GM18907 (cell line): ENCODE data around the gene SPTY2D1.
"Not testable (repeated sequence)": the region's sequence is repeated elsewhere in the genome, so short reads cannot be mapped to it uniquely, and the experiment has no call there.

Experiments
- ATAC-seq: cut with Tn5 transposase; IDR thresholded peaks from one replicate; pipeline ENCODE4 v1.9.1; 2021; ENCODE audit warnings: mild to moderate bottlenecking, moderate library complexity; ENCODE audit not compliant: unreplicated experiment

SPTY2D1 gene

DNA sequence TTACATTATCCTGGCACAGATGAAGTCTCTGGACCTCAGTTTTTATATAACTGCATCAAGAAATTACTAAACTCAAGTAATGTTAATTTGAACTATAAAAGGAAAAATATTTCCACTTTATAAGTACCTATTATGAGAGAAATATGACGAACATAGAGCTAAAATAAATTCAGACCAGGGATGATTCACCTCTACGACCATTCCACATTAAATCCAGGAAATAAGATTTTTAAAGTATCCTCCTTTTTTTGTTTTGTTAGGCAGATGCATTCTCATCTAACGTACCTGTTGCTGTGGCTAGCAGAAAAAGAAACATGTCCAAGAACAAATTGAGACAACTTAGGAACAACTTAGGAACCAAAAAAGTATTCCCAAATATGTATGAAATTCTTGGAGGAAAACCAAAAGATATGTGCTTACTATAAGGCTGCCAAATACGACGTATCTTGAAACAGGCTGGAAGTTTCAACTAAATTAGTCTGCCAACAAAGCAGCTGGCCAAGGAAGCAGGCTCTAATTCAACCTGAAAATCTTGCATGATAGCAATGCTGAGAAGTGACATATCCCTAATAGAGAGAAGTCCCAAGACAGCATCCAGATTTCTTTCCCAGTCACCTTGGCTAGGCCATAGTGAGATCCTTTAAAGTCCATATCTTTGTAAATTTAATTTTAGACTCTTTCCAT lies 15.7 kb downstream of the SPTY2D1 start:
- no peak for ATAC-seq

DNA sequence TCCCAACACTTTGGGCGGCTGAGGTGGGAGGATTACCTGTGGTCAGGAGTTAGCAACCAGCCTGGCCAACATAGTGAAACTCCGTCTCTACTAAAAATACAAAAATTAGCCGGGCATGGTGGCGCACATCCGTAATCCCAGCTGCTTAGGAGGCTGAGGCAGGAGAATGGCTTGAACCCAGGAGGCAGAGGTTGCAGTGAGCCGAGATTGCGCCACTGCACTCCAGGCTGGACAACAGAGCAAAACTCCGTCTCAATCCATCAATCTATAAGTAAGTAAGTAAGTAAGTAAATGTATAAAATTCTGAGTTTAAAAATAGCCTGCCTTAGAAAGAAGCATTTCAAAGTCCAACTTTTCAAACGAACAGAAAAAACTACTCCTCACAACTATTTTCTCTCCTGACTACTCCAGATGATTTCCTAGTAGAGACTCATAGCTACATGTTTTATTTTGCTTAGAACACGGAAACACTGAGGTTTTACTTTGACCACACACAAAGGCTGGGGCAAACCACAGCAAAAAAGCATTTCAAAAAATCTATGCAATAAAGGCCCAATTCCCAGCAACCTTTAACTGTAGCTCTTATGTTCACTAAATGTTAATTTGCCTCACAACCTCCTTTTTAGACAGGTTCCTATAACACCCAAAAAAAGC lies 16.3 kb downstream of the SPTY2D1 start:
- ATAC-seq, result no peak

DNA sequence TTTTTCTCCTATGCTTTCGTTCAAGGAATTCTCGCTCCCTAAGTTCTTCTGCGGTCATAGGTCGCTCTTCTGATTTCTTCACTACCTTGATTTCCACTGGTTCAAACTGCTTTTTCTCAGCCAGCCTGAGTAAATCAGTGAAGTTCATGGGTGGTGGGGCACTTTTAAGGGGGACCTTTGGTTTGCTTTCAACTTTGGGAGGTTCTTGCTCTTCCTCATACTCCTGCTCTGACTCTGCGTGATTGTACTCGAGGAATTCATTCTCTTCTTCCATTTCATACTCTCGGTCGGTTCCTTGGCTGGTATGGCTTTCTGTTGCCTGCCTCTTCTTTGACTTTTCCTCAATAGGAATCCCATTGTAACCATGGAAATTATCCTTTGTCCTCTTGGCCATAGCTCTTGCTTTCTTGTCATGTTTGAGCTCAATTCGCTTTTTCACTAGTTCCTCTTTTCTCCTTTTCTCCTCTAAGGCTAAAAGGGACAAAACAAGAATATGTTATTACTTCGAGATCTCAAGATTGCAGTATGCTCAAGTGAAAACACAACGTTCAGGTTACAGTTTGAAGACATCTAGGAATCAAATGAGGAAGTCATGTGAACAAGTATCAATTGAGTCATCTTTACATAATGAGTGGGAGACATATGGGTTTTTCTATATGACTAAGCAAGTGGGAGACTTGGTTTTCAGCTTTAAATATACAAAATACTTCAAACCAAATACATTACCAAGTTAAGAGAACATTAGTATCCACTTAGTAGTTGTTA lies 18.3 kb downstream of the SPTY2D1 start:
- peak; percentile 85 for ATAC-seq

DNA sequence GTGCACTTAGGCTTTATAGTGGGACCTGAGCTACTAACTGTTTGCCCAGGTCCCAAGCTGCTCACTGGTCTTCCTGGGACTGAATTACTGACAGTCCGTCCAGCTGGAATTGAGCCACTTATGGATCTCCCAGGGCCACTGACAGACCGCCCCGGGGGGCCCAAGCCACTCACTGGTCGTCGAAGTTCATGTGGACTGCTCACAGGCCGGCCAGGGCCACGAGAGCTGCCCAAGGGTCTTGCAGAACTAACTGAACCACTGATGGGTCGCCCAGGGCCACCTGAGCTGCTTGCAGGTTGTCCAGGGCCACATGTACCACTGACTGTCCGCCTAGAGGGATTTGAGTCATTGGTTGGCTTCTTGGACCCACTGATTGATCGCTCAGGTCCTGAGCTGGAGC lies 19.5 kb downstream of the SPTY2D1 start:
- ATAC-seq, result no peak

DNA sequence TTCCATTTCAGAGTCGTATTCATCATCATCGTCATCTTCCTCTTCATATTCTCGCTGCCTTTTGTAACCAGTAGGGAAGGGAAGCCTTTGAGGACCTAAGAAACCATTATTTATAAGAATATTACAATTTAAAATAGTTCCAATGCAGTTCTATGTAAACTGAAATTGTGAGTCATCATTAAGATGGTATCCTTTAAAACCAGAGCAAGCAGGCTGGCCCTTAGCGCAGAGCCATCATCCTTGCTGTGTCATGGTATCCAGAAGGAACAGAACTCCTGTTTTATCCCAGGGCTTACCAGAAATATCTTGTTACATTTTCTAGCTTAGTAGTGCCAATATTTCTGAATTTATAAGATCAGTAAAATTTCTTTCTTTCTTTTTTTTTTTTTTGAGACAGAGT lies 21.7 kb downstream of the SPTY2D1 start:
- no peak for ATAC-seq

DNA sequence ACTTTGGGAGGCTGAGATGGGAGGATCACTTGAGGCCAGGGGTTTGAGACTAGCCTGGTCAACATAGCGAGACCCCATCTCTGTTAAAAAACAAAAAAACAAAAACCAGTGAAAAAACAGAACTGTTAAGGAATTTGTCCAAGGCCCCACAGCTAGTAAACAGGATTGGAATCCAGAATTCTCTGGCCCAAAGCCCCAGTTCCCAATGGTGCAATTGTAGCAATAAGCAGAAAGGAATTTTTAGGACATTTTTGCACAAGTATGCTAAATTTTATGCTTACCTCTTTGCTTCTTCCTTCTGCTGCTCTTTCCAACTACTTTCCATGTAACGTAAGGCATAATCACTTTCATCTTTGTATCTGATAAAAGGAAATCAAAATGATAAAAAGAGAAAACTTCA lies 22.9 kb downstream of the SPTY2D1 start:
- ATAC-seq, result no peak

DNA sequence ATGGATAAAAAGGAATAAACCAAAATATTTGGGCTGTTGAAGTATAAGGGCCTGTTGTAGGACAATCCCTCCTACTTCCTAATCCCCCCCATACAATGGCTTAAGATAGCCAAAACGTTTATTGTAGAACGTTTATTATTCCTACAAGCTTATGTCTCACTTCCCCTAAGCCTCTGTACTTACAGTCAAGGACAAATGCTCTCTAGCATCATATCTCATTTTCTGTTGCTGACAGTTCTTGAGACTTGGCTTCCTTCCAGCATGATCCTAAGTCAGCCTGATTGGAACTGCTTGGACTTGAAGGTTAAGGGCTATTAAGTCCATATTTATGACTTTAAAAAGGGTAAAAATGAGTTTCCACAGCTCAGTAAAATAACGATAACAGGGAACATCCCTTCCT lies 25.8 kb downstream of the SPTY2D1 start:
- ATAC-seq, result no peak

DNA sequence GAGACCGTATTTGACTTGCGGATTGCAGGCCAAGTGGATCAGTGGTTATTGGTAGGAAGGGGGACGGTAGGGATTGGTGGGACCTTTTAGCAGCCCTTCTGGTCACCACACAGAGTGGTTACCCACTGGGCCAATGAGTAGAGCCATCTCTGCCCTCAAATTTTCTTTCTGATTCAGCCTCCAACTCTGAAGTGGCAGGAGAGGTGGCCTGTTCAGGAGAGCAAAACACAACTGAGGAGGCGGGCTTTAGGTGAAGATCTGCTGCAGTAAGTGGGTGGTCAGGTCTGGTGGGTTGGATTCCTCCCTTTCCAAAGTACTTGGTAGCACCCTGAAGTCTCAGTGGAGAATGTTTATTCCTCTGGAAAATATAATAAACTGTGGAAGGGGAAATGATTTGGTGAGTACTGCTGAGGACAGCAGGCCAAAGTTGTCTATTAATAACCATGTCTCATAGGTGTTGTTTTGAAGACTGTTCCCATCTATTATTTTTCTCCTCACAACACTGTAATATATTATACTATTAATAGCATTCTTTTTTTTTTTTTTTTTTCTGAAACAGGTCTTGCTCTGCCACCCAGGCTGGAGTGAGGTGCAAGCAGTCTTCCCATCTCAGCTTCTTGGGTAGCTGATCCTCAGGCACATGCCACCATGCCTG lies 33.1 kb downstream of the SPTY2D1 start:
- no peak for ATAC-seq

DNA sequence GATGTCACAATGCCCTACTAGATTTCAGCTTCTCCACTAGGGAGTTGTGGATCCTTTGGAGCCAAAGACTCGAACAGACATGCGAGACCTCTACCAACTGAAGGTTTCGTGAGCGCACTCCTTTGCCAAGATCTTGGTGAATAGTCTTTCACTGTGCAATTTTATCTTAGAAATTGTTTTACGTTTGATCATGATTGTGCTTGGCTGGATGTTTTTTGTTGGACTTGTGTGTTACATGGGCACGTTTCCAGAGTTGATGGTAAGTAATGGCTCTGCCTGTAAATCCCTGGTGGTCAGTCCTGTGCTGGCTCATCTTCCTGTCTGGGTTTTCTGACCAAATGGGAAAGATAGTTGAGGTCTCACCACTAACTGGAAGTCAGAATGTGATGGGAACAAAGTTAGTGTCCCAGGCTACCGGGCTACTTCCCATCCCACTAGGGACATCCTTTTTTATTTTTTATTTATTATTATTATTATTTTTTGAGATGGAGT lies 34.4 kb downstream of the SPTY2D1 start, which contains the start of gene MISFA:
MISFA (plus strand) TSS at position 51 of the 492 bp plus-strand sequence; CDS start at position 191, 140 bp downstream.
- no peak for ATAC-seq

DNA sequence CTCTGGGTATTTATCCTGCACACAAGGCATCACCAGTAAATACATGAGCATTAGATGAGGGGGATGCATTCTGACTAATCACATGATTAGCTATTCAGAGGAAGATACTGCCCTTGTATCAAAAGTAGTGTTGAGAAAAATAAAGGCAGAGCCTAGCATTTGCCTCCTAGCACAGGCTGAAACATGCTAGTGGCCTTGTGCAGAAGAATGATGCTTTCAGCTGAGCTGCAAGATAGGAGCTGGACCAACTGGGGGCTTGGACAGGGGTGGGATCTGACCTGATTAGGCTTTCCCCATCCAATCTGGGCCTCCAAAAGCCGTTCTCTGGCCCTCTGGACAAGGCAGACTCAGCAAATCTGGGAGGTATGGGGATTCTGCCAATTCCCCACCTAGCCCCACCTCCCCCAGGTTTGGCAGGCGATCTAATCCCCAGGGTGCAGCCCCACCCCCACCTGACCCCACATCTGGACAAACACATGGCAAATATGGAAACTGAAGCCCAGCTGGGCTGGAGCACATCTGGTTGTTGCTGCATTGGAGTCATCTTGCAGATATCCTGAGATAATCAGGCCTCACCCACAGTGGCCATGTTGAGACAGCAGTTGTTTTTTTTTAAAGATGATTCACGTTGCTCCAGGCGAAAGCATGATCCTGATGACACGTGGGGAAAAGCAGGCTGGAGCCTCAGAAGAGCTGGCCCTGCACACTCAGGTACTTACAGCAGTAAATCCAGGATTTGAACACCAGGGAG lies 39.0 kb downstream of the SPTY2D1 start:
- ATAC-seq, result no peak

DNA sequence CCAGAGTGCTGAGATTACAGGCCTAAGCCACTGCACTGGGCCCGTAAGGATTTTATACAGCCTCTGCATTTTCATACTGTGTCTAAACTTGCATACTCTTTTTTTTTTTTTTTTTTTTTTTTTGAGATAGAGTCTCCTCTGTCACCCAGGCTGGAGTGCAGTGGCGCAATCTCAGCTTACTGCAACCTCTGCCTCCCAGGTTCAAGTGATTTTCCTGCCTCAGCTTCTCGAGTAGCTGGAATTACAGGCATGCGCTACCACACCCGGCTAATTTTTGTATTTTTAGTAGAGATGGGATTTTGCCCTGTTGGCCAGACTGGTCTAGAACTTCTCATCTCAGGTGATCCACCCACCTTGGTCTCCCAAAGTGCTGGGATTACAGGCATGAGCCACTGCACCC lies 40.1 kb downstream of the SPTY2D1 start:
- not testable (repeated sequence) for ATAC-seq

DNA sequence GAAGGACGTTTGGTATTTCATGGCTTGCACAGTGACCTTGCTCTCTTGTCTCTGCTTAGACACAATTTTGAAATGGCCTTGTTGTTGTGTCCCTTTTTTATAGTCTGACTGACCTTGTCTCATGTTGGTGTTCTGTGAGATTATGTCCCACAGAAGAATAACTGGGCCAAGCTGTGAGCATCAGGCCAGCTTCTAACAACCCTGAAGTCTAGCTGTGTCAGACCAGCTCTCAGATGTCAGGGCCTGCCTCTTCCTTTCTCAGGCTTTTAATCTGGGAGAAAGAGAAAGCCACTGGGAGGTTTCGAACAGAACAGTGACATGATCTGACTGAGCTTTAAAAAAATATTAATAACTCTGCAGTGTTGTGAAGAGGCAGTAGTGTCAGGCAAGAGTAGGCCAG lies 43.6 kb downstream of the SPTY2D1 start:
- no peak for ATAC-seq

DNA sequence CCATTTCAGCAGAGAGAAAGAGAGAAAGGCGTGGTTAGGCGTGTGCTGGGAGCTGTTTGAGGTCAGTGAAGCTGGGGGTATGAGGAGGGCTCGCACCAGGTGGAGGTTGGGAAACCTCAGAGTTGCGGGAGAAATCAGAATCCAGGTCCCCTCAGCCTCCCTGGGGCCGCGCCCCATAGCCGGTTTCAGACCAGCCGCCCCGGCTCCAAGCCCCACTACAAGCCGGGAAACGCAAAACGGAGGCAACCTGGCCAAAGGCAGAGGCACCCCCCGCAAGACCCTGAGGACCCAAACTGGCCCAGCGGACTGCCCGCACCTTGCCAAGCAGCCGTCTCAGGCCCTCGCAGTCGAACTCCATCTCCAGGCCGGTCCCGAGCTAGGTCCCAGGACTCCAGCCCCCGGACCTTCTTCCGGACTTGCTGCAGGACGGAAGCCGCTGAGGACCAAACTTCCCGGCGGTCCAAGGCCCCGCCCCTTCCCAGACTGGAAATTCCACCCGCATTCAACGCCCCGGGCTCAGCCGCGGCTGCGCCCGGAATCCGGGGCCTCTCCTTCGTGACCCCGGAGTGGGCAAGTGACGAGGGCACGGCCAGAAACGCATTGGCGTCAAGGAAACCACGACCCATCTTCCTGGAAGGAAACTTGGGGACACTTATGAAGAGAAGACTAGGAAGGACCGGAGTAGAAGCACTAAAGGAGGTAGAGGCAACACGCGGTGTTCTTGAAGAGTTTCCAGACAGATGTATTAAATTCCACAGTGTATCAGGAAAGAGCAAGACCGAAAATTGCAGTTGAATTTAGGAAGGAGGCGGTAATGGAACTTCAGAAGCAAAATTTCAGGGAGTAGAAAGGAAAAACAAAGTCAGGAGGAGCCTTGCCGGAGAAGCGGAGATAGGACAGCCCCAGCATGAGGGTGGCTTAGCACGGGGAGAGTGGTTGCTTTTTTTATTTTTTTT lies 45.6 kb downstream of the SPTY2D1 start, which contains the start of gene UEVLD:
UEVLD (minus strand) TSS at position 438 of the 956 bp plus-strand sequence; CDS start at position 358, 80 bp downstream.
- peak; percentile 73 for ATAC-seq

DNA sequence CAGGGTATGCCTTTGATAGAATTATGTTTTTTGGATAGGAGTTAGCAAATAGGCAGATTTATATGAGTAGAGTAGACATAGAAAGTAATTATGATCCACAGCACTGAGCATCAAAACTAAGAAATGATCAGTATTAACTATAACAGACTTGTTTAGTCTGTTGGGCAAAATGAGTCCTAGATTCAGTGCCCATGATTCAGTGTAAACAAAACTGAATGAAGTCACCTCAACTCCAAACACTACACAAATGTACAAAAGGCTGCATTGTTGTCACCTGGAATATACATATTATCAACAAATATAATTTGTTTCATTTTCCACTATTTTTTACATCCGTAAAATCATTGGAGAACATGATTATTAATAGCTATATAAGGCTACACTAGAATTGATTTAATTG lies 52.3 kb downstream of the SPTY2D1 start:
- ATAC-seq, result no peak

DNA sequence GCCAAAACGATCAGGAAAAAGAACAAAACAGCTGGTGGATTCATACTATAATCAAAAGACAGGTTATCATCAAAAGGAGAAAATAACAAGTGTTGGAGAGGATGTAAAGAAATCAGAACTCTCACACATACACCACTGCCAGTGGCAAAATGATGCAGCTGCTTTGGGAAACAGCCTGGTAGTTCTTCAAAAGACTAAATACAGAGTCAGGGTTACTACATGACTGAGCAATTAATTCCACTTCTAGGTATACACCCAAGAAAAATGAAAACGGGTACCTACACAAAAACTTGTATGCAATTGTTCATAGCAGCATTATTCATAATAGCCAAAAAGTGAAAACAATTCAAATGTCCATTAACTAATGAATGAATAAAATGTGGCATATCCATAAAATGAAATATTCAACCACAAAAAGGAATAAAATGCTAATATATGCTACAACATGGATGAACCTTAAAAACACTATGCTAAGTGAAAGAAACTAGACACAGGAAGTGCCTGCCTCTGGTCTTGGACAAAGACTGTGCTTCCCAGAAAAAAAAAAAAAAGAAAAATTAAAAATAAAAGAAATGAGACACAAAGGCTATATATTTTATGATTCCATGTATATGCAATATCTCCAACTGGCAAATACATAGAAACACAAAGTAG lies 53.9 kb downstream of the SPTY2D1 start:
- no peak for ATAC-seq

DNA sequence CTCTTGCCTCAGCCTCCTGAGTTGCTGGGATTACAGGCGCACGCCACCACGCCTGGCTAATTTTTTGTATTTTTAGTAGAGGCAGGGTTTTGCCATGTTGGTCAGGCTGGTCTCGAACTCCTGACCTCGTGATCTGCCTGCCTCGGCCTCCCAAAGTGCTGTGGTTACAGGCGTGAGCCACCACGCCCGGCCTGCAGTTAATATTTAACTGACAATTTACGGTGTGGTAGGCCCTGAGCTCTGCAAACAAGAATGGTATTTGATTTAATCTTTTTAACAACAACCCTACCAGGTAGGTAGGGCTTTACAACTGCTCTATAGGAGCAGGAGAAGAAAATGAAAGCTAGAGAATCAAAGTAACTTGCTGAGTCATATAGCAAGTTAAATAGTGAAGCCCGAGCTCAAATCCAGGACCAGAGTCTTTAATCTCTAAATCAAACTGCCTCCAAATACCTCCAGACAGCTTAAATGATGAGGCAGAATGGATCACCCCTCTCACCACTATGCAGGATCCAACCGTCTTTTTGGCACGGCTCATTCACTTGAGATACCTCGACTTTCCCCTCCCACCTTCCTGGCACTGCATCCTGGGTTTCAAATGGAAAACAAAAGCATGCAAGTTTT lies 55.1 kb downstream of the SPTY2D1 start:
- peak; percentile 68 for ATAC-seq

DNA sequence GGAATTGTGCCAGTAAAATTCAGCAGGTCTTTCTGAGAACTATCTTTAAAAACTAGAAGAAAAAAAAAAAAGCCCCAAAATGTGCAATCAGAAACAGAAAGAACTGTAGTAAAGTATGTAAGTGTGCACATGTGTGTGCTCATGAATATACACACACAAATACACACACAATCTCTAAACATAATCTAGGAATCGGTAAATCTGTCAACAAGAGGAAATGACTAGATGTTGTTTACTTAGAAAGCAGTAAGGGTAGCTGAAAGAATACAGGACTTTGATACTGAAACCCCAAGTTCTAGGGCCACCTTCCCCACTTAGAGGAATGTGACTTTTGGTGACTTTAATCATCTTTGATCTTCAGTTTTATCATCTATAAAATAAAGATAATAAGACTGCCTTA lies 58.8 kb downstream of the SPTY2D1 start:
- no peak for ATAC-seq

DNA sequence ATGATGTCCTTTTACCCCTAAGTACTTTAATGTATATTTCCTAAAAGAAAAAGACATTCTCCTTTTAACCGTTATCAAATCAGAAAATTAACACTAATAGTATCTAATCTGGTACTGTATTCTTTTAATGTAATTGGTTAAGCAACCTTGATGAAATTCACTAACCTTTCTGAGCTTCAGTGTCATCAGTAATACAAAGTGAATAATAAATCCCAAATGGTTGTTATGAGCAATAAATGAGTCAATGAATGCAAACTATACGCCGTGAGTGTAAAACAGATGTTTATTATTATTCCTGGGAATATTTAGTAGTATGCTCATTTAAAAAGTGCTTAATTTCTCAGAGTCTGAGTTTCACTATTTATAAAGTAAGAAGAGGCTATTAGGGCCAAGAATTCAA lies 67.1 kb downstream of the SPTY2D1 start:
- ATAC-seq, result no peak
